Thyroid gland (tissue), 4 donors: ENCODE measurements around the gene NEK2.

Experiments
- POLR2A ChIP-seq, 2 donors: fragments of 450-650 bp; IDR thresholded peaks; one replicate each; pipeline ENCODE4 v1.6.1; 2017; ENCODE audit warnings: antibody characterized with exemption in 2 of 2, mild to moderate bottlenecking in 2 of 2, moderate library complexity in 1 of 2
- TF ChIP-seq, protein P1 (sequence below), 6 experiments: fragments of 200-600 bp in 3 of 6; fragments of 450-650 bp in 3 of 6; sonication (generic) in 3 of 6; IDR thresholded peaks; one replicate each; pipeline ENCODE4 v1.5.1; 2016 to 2019; ENCODE audit warnings: antibody characterized with exemption in 6 of 6, mild to moderate bottlenecking in 2 of 6, inconsistent platforms in 1 of 6, moderate library complexity in 1 of 6

DNA sequence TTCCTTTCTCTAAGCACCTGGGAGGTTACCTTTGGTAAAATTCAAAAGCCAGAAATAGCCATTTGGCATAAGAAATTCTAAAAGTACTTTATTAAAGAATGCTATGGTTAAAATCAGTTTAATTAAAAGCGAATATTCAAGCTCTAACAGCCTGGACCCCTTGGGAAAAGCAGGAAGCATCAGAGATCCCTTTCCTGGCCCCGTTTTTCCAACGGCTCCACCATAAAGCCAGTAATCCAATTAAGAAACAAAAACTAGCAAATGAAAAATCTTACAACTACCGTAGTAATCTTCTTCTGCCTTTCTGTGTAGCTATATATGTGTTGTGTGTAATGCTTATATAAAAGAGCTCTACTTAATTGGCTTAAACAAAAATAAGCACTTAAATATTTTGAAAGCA lies 33.5 kb upstream of the NEK2 start:
- TF ChIP-seq, protein P1, sequence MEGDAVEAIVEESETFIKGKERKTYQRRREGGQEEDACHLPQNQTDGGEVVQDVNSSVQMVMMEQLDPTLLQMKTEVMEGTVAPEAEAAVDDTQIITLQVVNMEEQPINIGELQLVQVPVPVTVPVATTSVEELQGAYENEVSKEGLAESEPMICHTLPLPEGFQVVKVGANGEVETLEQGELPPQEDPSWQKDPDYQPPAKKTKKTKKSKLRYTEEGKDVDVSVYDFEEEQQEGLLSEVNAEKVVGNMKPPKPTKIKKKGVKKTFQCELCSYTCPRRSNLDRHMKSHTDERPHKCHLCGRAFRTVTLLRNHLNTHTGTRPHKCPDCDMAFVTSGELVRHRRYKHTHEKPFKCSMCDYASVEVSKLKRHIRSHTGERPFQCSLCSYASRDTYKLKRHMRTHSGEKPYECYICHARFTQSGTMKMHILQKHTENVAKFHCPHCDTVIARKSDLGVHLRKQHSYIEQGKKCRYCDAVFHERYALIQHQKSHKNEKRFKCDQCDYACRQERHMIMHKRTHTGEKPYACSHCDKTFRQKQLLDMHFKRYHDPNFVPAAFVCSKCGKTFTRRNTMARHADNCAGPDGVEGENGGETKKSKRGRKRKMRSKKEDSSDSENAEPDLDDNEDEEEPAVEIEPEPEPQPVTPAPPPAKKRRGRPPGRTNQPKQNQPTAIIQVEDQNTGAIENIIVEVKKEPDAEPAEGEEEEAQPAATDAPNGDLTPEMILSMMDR (IDR thresholded peaks at IDR 0.05): no peak
- no peak for TF ChIP-seq POLR2A (IDR thresholded peaks at IDR 0.05)
